ENCODE data around the gene NCOA1.

- no peak for TF ChIP-seq CTCF (IDR thresholded peaks at IDR 0.05 in 2 of 3, conservative IDR thresholded peaks at IDR 0.05 in 1 of 3; ENCODE audit: control insufficient read depth in 2 of 3, extremely low read depth in 1 of 3, insufficient read depth in 1 of 3, low read depth in 3 of 3, low read length in 3 of 3)
- no peak for TF ChIP-seq SMAD1 (IDR thresholded peaks at IDR 0.05; ENCODE audit: low read depth, partially characterized antibody)
- TF ChIP-seq RFX5 (IDR thresholded peaks at IDR 0.05; ENCODE audit: low read depth, low read length), result no peak
- TF ChIP-seq POLR2A (IDR thresholded peaks at IDR 0.05; ENCODE audit: low read depth, low read length), result no peak
Observed at GRCh38 chr2:24675338-24675737, 184.3 kb downstream of the NCOA1 start.

Data from GM12878 (cell line).